ENCODE results near the gene KNG1.

DNA sequence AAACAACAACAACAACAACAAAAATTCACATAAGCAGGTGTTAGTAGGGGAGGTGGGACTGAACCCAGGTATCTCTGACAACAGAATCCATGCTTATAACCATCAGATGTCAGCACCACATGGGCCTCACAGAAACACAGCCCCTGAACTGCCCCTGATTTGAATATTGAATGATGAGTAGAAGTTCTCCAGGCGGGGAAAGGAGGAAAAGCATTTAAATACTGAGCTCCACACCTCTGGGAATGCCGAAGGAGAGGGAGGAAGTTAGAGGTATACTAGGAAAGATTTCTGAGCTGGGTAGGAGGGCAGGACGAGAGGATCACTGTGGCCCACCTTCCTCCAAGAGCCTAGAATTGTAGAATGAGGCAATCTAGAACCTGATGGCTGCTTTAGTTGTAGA lies 34.3 kb downstream of the KNG1 start:
- TF ChIP-seq, protein P1, sequence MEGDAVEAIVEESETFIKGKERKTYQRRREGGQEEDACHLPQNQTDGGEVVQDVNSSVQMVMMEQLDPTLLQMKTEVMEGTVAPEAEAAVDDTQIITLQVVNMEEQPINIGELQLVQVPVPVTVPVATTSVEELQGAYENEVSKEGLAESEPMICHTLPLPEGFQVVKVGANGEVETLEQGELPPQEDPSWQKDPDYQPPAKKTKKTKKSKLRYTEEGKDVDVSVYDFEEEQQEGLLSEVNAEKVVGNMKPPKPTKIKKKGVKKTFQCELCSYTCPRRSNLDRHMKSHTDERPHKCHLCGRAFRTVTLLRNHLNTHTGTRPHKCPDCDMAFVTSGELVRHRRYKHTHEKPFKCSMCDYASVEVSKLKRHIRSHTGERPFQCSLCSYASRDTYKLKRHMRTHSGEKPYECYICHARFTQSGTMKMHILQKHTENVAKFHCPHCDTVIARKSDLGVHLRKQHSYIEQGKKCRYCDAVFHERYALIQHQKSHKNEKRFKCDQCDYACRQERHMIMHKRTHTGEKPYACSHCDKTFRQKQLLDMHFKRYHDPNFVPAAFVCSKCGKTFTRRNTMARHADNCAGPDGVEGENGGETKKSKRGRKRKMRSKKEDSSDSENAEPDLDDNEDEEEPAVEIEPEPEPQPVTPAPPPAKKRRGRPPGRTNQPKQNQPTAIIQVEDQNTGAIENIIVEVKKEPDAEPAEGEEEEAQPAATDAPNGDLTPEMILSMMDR (IDR thresholded peaks at IDR 0.05; ENCODE audit: low read depth, low read length) = no peak
- TF ChIP-seq MYC (IDR thresholded peaks at IDR 0.05; ENCODE audit: low read depth, low read length) = no peak
